ENCODE measurements around the gene IL1RAPL1.

The IL1RAPL1 gene

GRCh38 chrX:29488919-29489318, 901.7 kb downstream of the IL1RAPL1 start:
- no peak for TF ChIP-seq CTCF (conservative IDR thresholded peaks at IDR 0.05)
- H3K27ac ChIP-seq, result no peak overlapping the region

- TF ChIP-seq CTCF (conservative IDR thresholded peaks at IDR 0.05), result no peak
- H3K27ac ChIP-seq, result no peak overlapping the region
Measured at GRCh38 chrX:29490606-29491005, 903.4 kb downstream of the IL1RAPL1 start.

- peak overlapping the region; percentile 36 for H3K27ac ChIP-seq
- TF ChIP-seq CTCF (conservative IDR thresholded peaks at IDR 0.05), result no peak
Measured at GRCh38 chrX:29491659-29492058, 904.4 kb downstream of the IL1RAPL1 start.

GRCh38 chrX:29496636-29497180, 909.5 kb downstream of the IL1RAPL1 start:
- TF ChIP-seq CTCF (conservative IDR thresholded peaks at IDR 0.05), result no peak
- no peak overlapping the region for H3K27ac ChIP-seq

GRCh38 chrX:29506729-29507128, 919.5 kb downstream of the IL1RAPL1 start:
- H3K27ac ChIP-seq, result no peak overlapping the region
- no peak for TF ChIP-seq CTCF (conservative IDR thresholded peaks at IDR 0.05)

- TF ChIP-seq CTCF (conservative IDR thresholded peaks at IDR 0.05), result no peak
- no peak overlapping the region for H3K27ac ChIP-seq
Measured at GRCh38 chrX:29518100-29518499, 930.9 kb downstream of the IL1RAPL1 start.

GRCh38 chrX:29528281-29528680, 941.0 kb downstream of the IL1RAPL1 start:
- no peak overlapping the region for H3K27ac ChIP-seq
- TF ChIP-seq CTCF (conservative IDR thresholded peaks at IDR 0.05), result no peak

Data from VCaP (cell line).